ENCODE data around the gene EPN1. TPM values are rescaled to one million over a fixed set of nuclear protein-coding genes. Genes with fewer than 3 reads are reported as not detected.

EPN1 gene
- total RNA-seq, 1 experiment from 2014 or later, result 197 TPM

DNA sequence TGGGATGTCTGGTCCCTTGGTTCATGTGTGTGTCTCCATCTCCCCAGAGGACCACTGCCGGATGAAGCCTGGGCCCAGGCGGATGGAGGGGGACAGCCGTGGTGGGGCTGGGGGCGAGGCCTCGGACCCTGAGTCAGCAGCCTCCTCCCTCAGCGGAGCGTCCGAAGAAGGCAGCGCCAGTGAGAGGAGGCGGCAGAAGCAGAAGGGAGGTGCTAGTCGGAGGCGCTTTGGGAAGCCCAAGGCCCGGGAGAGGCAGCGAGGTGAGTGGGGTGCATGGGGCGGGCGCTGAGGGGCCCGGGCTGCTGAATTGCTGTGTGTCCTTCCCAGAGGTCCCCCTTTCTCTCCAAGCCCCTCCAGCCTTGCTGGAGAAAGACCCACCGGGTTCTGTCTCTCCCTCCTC is 23.8 kb upstream of the EPN1 start:
- POLR2A ChIA-PET, result no interaction called here
- DNase-seq, result no peak
- Mint-ChIP-seq H3K36me3 (ENCODE audit: insufficient read depth, unreplicated experiment) (peaks cover 75% of the 10 kb centered on the region), H3K27ac (ENCODE audit: unreplicated experiment) (peak overlapping the region; percentile 36), H3K9me3 (ENCODE audit: unreplicated experiment) (no peaks in the 10 kb centered on the region), H3K4me3 (ENCODE audit: unreplicated experiment) (no peak overlapping the region), H3K4me1 (ENCODE audit: low read depth, unreplicated experiment) (peaks cover 5% of the 10 kb centered on the region), H3K27me3 (ENCODE audit: insufficient read depth, unreplicated experiment) (no peaks in the 10 kb centered on the region)
- Histone ChIP-seq H3K36me3 (ENCODE audit: control insufficient read depth, insufficient read depth, low read length) (no peaks in the 10 kb centered on the region), H3K9me3 (no peaks in the 10 kb centered on the region), H3K4me1 (0 out of 2 replicates have a peak, but pooled peaks cover 3% of the 10 kb centered on the region), H3K4me3 (ENCODE audit: low read depth, low read length) (no peak overlapping the region), H3K27me3 (replicated peaks; ENCODE audit: control insufficient read depth, insufficient read depth, low read length) (no peaks in the 10 kb centered on the region)
- intact Hi-C loops (cut with micrococcal nuclease; ENCODE audit: unreplicated experiment), result loop anchor here (10.0 kb wide), 1 partner anchor 494 kb away; the partner anchor contains the start of gene ZNF444
- TF ChIP-seq, protein P1, sequence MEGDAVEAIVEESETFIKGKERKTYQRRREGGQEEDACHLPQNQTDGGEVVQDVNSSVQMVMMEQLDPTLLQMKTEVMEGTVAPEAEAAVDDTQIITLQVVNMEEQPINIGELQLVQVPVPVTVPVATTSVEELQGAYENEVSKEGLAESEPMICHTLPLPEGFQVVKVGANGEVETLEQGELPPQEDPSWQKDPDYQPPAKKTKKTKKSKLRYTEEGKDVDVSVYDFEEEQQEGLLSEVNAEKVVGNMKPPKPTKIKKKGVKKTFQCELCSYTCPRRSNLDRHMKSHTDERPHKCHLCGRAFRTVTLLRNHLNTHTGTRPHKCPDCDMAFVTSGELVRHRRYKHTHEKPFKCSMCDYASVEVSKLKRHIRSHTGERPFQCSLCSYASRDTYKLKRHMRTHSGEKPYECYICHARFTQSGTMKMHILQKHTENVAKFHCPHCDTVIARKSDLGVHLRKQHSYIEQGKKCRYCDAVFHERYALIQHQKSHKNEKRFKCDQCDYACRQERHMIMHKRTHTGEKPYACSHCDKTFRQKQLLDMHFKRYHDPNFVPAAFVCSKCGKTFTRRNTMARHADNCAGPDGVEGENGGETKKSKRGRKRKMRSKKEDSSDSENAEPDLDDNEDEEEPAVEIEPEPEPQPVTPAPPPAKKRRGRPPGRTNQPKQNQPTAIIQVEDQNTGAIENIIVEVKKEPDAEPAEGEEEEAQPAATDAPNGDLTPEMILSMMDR (IDR thresholded peaks at IDR 0.05; ENCODE audit: insufficient read depth in 1 of 2, low read depth in 1 of 2, low read length in 1 of 2, severe bottlenecking in 1 of 2, unreplicated experiment in 1 of 2), result no peak
- no TSS peak for BruUV-seq (replicated peaks)
- CTCF ChIA-PET, result no interaction called here

- Histone ChIP-seq H3K36me3 (ENCODE audit: control insufficient read depth, insufficient read depth, low read length) (no peaks in the 10 kb centered on the region), H3K4me3 (ENCODE audit: low read depth, low read length) (no peak overlapping the region), H3K4me1 (peaks cover 9% of the 10 kb centered on the region; the same call in 1 of the 2 replicates), H3K27me3 (replicated peaks; ENCODE audit: control insufficient read depth, insufficient read depth, low read length) (no peaks in the 10 kb centered on the region), H3K9me3 (no peaks in the 10 kb centered on the region)
- peaks cover 8% of the 10 kb centered on the region for H3K4me1 Mint-ChIP-seq (ENCODE audit: low read depth, unreplicated experiment)
- POLR2A ChIA-PET, result no interaction called here
- CTCF ChIA-PET, result interaction anchor here (0.6 to 1.0 kb wide), 5 partner anchors 15 to 224 kb away, joined by 3 to 9 read pairs (median 5); no protein-coding TSS in a partner anchor
- peak overlapping the region; percentile 98 for H3K4me3 Mint-ChIP-seq (ENCODE audit: unreplicated experiment)
- no peak for DNase-seq
- H3K36me3 Mint-ChIP-seq (ENCODE audit: insufficient read depth, unreplicated experiment), result peaks cover 63% of the 10 kb centered on the region
- TF ChIP-seq, protein P1 (IDR thresholded peaks at IDR 0.05; ENCODE audit: insufficient read depth in 1 of 2, low read depth in 1 of 2, low read length in 1 of 2, severe bottlenecking in 1 of 2, unreplicated experiment in 1 of 2), result no peak
- peak overlapping the region; percentile 98 for H3K27ac Mint-ChIP-seq (ENCODE audit: unreplicated experiment)
- intact Hi-C loops (cut with micrococcal nuclease; ENCODE audit: unreplicated experiment), result loop anchor here (10.0 kb wide), 1 partner anchor 492 kb away; the partner anchor contains the start of gene ZNF444
- H3K27me3 Mint-ChIP-seq (ENCODE audit: insufficient read depth, unreplicated experiment), result no peaks in the 10 kb centered on the region
- no peaks in the 10 kb centered on the region for H3K9me3 Mint-ChIP-seq (ENCODE audit: unreplicated experiment)
- no TSS peak for BruUV-seq (replicated peaks)
Measured at GRCh38 chr19:55652311-55653128, 22.5 kb upstream of the EPN1 start.

GRCh38 chr19:55653651-55654322 is 21.2 kb upstream of the EPN1 start:
- no peaks in the 10 kb centered on the region for H3K27me3 ChIP-seq (replicated peaks; ENCODE audit: control insufficient read depth, insufficient read depth, low read length)
- peak; percentile 98 to 99 for DNase-seq
- TSS peak; percentile 51 for BruUV-seq (replicated peaks)
- peaks cover 56% of the 10 kb centered on the region for H3K36me3 Mint-ChIP-seq (ENCODE audit: insufficient read depth, unreplicated experiment)
- H3K9me3 ChIP-seq, result no peaks in the 10 kb centered on the region
- POLR2A ChIA-PET, result interaction anchor here (0.7 to 1.7 kb wide), 18 partner anchors 11 to 537 kb away, joined by 3 to 17 read pairs (median 8); partner anchors contain the start of genes FIZ1, HSPBP1, ISOC2 and KMT5C
- H3K36me3 ChIP-seq (ENCODE audit: control insufficient read depth, insufficient read depth, low read length), result no peaks in the 10 kb centered on the region
- peak overlapping the region; percentile 87 for H3K4me3 ChIP-seq (ENCODE audit: low read depth, low read length)
- H3K4me1 ChIP-seq, result peaks cover 6% of the 10 kb centered on the region; the same call in 1 of the 2 replicates
- no peaks in the 10 kb centered on the region for H3K27me3 Mint-ChIP-seq (ENCODE audit: insufficient read depth, unreplicated experiment)
- TF ChIP-seq, protein P1 (IDR thresholded peaks at IDR 0.05; ENCODE audit: insufficient read depth in 1 of 2, low read depth in 1 of 2, low read length in 1 of 2, severe bottlenecking in 1 of 2, unreplicated experiment in 1 of 2), result peak; percentile 100
- intact Hi-C loops (cut with micrococcal nuclease; ENCODE audit: unreplicated experiment), result loop anchor here (2.0 to 10.0 kb wide), 3 partner anchors 13 to 491 kb away; partner anchors contain the start of genes EPN1, ZNF444 and ZNF580
- H3K27ac Mint-ChIP-seq (ENCODE audit: unreplicated experiment), result peak overlapping the region; percentile 98
- H3K4me3 Mint-ChIP-seq (ENCODE audit: unreplicated experiment), result peak overlapping the region; percentile 98
- peaks cover 8% of the 10 kb centered on the region for H3K4me1 Mint-ChIP-seq (ENCODE audit: low read depth, unreplicated experiment)
- no peaks in the 10 kb centered on the region for H3K9me3 Mint-ChIP-seq (ENCODE audit: unreplicated experiment)
- CTCF ChIA-PET, result interaction anchor here (0.6 to 1.6 kb wide), 33 partner anchors 11 to 1479 kb away, joined by 3 to 53 read pairs (median 4); partner anchors contain the start of genes FIZ1, ISOC2, MBOAT7 and ZNF581

Data from Caco-2 (cell line).